Measurements from ENCODE around the gene ERGIC1.

DNA sequence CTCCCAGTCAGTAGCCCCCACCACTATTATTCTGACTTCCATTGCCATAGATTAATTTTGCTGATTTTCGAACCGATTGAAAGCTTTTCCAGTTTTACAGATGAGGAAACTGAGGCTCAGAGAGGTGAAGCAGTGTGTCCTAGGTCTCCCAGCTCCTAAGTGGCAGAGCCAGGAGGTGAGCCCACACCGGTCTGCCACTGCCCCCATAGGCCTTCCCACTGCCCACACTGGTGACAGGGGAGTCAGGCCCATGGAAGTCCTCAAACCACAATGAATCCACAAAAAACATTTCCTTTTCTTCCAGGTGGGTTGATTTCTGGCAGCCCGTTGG, 70.2 kb downstream of the ERGIC1 start:
- TF ChIP-seq, protein P1, sequence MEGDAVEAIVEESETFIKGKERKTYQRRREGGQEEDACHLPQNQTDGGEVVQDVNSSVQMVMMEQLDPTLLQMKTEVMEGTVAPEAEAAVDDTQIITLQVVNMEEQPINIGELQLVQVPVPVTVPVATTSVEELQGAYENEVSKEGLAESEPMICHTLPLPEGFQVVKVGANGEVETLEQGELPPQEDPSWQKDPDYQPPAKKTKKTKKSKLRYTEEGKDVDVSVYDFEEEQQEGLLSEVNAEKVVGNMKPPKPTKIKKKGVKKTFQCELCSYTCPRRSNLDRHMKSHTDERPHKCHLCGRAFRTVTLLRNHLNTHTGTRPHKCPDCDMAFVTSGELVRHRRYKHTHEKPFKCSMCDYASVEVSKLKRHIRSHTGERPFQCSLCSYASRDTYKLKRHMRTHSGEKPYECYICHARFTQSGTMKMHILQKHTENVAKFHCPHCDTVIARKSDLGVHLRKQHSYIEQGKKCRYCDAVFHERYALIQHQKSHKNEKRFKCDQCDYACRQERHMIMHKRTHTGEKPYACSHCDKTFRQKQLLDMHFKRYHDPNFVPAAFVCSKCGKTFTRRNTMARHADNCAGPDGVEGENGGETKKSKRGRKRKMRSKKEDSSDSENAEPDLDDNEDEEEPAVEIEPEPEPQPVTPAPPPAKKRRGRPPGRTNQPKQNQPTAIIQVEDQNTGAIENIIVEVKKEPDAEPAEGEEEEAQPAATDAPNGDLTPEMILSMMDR (IDR thresholded peaks at IDR 0.05): no peak
- TF ChIP-seq POLR2A (IDR thresholded peaks at IDR 0.05): no peak

All from adrenal gland (tissue), 5 donors.